K562 (cell line): ENCODE data around the gene ZDHHC5. TPM values are rescaled to one million over a fixed set of nuclear protein-coding genes. Genes with fewer than 3 reads are reported as not detected.
A peak's percentile ranks its signal among the peaks of the same experiment; 100 is the strongest.

Experiments
- BACH1 ChIP-seq: fragments of 200-800 bp; sonication (Bioruptor generic); IDR thresholded peaks from 2 replicates; pipeline ENCODE4 v1.6.1; 2016; ENCODE audit warnings: missing genetic modification characterization, missing compliant biosample characterization
- CC2D1A ChIP-seq: fragments of 450-650 bp; IDR thresholded peaks from 2 replicates; pipeline ENCODE4 v1.6.1; 2017; ENCODE audit warnings: mild to moderate bottlenecking
- DDX20 ChIP-seq: fragments of 450-650 bp; IDR thresholded peaks from 2 replicates; pipeline ENCODE4 v1.6.1; 2016; ENCODE audit warnings: missing genetic modification characterization, low read depth, mild to moderate bottlenecking, missing compliant biosample characterization, moderate library complexity
- E2F8 ChIP-seq: fragments of 450-650 bp; IDR thresholded peaks from 2 replicates; pipeline ENCODE4 v1.7.1; 2018; ENCODE audit warnings: mild to moderate bottlenecking, low read depth; ENCODE audit not compliant: partially characterized antibody
- ESRRA ChIP-seq: fragments of 450-650 bp; IDR thresholded peaks from 2 replicates; pipeline ENCODE4 v1.6.1; 2014; ENCODE audit warnings: low read depth, mild to moderate bottlenecking, moderate library complexity, borderline replicate concordance
- FOXK2 ChIP-seq, 2 experiments: fragments of 450-650 bp; IDR thresholded peaks in 1 of 2; conservative IDR thresholded peaks in 1 of 2; 2 replicates each; pipeline ENCODE4 v1.6.1; 2016; ENCODE audit warnings: low read depth in 2 of 2, mild to moderate bottlenecking in 1 of 2
- HMBOX1 ChIP-seq: sonication (generic); IDR thresholded peaks from 2 replicates; pipeline ENCODE4 v1.6.1; 2016
- LEF1 ChIP-seq: fragments of 450-650 bp; IDR thresholded peaks from 2 replicates; pipeline ENCODE4 v1.6.1; 2016; ENCODE audit warnings: mild to moderate bottlenecking
- MAZ ChIP-seq, 2 experiments: fragments of 450-650 bp in 1 of 2; sonication (generic) in 1 of 2; formaldehyde crosslinking; IDR thresholded peaks in 1 of 2; conservative IDR thresholded peaks in 1 of 2; 2 replicates each; pipeline versions ENCODE4 v1.4.0 to v1.5.0; 2020; ENCODE audit warnings: mild to moderate bottlenecking in 1 of 2, missing genetic modification reagents in 1 of 2
- MNT ChIP-seq, 2 experiments: fragments of 450-650 bp; conservative IDR thresholded peaks; 2 replicates each; pipeline ENCODE4 v1.6.1; 2017; ENCODE audit warnings: mild to moderate bottlenecking in 2 of 2, moderate library complexity in 2 of 2
- NUFIP1 ChIP-seq: fragments of 450-650 bp; IDR thresholded peaks from 2 replicates; pipeline ENCODE4 v1.6.1; 2018; ENCODE audit not compliant: partially characterized antibody
- RAD51 ChIP-seq: fragments of 450-650 bp; IDR thresholded peaks from 2 replicates; pipeline ENCODE4 v1.7.1; 2016; ENCODE audit warnings: low read depth, mild to moderate bottlenecking, borderline replicate concordance
- SOX6 ChIP-seq: fragments of 450-650 bp; IDR thresholded peaks from 2 replicates; pipeline ENCODE4 v1.6.1; 2014; ENCODE audit warnings: mild to moderate bottlenecking
- TAL1 ChIP-seq: fragments of 450-650 bp; IDR thresholded peaks from 2 replicates; pipeline ENCODE4 v1.6.1; 2016; ENCODE audit warnings: mild to moderate bottlenecking
- TEAD4 ChIP-seq, 2 experiments: sonication (generic) in 1 of 2; formaldehyde crosslinking in 1 of 2; IDR thresholded peaks; 2 replicates each; pipeline versions ENCODE4 v1.6.1 to v1.8.0; 2012 to 2022; ENCODE audit warnings: borderline replicate concordance in 1 of 2, inconsistent platforms in 1 of 2, low read length in 1 of 2, mild to moderate bottlenecking in 1 of 2, missing genetic modification reagents in 1 of 2
- USF1 ChIP-seq: sonication (generic); formaldehyde crosslinking; IDR thresholded peaks from 2 replicates; pipeline ENCODE4 v1.9.0; 2022; ENCODE audit warnings: mild to moderate bottlenecking, missing genetic modification reagents
- XRCC4 ChIP-seq: IDR thresholded peaks from one replicate; pipeline ENCODE4 v1.6.1; 2011; ENCODE audit not compliant: insufficient read depth, insufficient read length; ENCODE audit errors: extremely low read depth
- ZNF133 ChIP-seq: fragments of 250-450 bp; sonication (Bioruptor Pico); IDR thresholded peaks from 2 replicates; pipeline ENCODE4 v1.4.0; 2020; ENCODE audit warnings: mild to moderate bottlenecking
- ZNF140 ChIP-seq: fragments of 250-450 bp; sonication (Bioruptor Pico); IDR thresholded peaks from 2 replicates; pipeline ENCODE4 v1.8.0; 2021; ENCODE audit warnings: moderate library complexity, mild to moderate bottlenecking, inconsistent platforms
- ZNF24 ChIP-seq: fragments of 450-650 bp; IDR thresholded peaks from 2 replicates; pipeline ENCODE4 v1.6.1; 2016
- polyA plus RNA-seq, 8 experiments: library from polyadenylated mRNA; depleted of rRNA in 4 of 8; stranded (reverse) in 5 of 8; unstranded in 3 of 8; fragments of >200 nt; fragmentation: Nextera tagmentation in 2 of 8; fragmentation: Illumina TruSeq in 1 of 8; extraction: Ambion mirVana in 2 of 8; extraction: Trizol in 1 of 8; gene quantifications; 2 replicates each; pipeline versions ENCODE4 v1.2.1 to v1.2.3, GENCODE V29; 2011 to 2014; ENCODE audit warnings: inconsistent platforms in 1 of 8, missing spikeins in 1 of 8
- total RNA-seq, 7 experiments: library from RNA; depleted of rRNA in 6 of 7; stranded (reverse); fragments of >200 nt in 6 of 7; fragmentation: Illumina TruSeq in 2 of 7; extraction: Trizol in 2 of 7; gene quantifications; 2 replicates each; pipeline versions ENCODE4 v1.2.1 to v1.2.3, GENCODE V29; 2011 to 2021; ENCODE audit warnings: low replicate concordance in 1 of 7
- TF ChIP-seq, protein P1 (sequence below): fragments of 450-650 bp; formaldehyde crosslinking; IDR thresholded peaks from 2 replicates; pipeline ENCODE4 v1.4.0; 2022; ENCODE audit warnings: mild to moderate bottlenecking, moderate library complexity

The ZDHHC5 gene
- total and polyA plus RNA-seq, 9 of the 15 experiments (the other 6 are each of a cell fraction or from before 2014, with no cell fraction given), result 3.8 to 64.2 (median 35.9) TPM

- peak; percentile 83 for TF ChIP-seq ESRRA
- peak; percentile 100 for TF ChIP-seq HMBOX1
- peak; percentile 37; the same call in 1 of the 2 replicates for TF ChIP-seq USF1 (CRISPR knock-in tag)
- TF ChIP-seq ZNF133 (CRISPR knock-in tag), result no peak
- peak; percentile 68 to 77; a peak in 3 of 4 replicates for TF ChIP-seq MNT (conservative IDR thresholded peaks at IDR 0.05)
- 0 out of 2 replicates have a peak, but pooled peaks have one; percentile 21 for TF ChIP-seq BACH1 (tag)
- TF ChIP-seq DDX20 (tag), result no peak
- TF ChIP-seq SOX6, result peak; percentile 79
- peak; percentile 23 for TF ChIP-seq E2F8
- TF ChIP-seq ZNF140 (CRISPR knock-in tag), result no peak
- TF ChIP-seq ZNF24, result peak; percentile 70; the same call in 1 of the 2 replicates
- TF ChIP-seq CC2D1A, result 0 out of 2 replicates have a peak, but pooled peaks have one; percentile 19
- TF ChIP-seq LEF1, result peak; percentile 72
- TF ChIP-seq RAD51, result peak; percentile 32; the same call in 1 of the 2 replicates
- TF ChIP-seq, protein P1, sequence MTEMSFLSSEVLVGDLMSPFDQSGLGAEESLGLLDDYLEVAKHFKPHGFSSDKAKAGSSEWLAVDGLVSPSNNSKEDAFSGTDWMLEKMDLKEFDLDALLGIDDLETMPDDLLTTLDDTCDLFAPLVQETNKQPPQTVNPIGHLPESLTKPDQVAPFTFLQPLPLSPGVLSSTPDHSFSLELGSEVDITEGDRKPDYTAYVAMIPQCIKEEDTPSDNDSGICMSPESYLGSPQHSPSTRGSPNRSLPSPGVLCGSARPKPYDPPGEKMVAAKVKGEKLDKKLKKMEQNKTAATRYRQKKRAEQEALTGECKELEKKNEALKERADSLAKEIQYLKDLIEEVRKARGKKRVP, result peak; percentile 60; the same call in 1 of the 2 replicates
- no peak for TF ChIP-seq XRCC4
- peak in 1 of 2 experiments; percentile 76; a peak in 1 of 4 replicates for TF ChIP-seq MAZ (CRISPR knock-in tag; conservative IDR thresholded peaks at IDR 0.05 in 1 of 2, IDR thresholded peaks at IDR 0.05 in 1 of 2)
- peak in 1 of 2 experiments; percentile 31; a peak in 1 of 4 replicates for TF ChIP-seq FOXK2 (conservative IDR thresholded peaks at IDR 0.05 in 1 of 2, IDR thresholded peaks at IDR 0.05 in 1 of 2; ENCODE audit: low read depth in 2 of 2)
- peak; percentile 38; the same call in 1 of the 2 replicates for TF ChIP-seq TEAD4 (IDR thresholded peaks at IDR 0.05; ENCODE audit: low read length)
- TF ChIP-seq TEAD4 (CRISPR knock-in tag; IDR thresholded peaks at IDR 0.05; ENCODE audit: borderline replicate concordance), result no peak
- TF ChIP-seq NUFIP1, result peak; percentile 18
- TF ChIP-seq TAL1, result peak; percentile 34; the same call in 1 of the 2 replicates
These were observed 67.8 kb downstream of the ZDHHC5 start (continued) for GRCh38 chr11:57735619-57736298.
